Stimulated activated naive CD4-positive, alpha-beta T cell (primary cell): ENCODE measurements around the gene GNAI1.

Experiments used
- DNase-seq, 6 experiments: peaks; one replicate each; lab custom pipeline; 2025; lab: John Stamatoyannopoulos, UW

The GNAI1 gene

GRCh38 chr7:80134536-80135308, at the start of gene GNAI1:
TSS of gene GNAI1 (plus strand) at chr7:80134831. CDS start at chr7:80135161, 330 bp downstream.
- peak; percentile 14 to 59 (median 33) for DNase-seq

GRCh38 chr7:80087051-80087770, 47.4 kb upstream of the GNAI1 start:
- no peak for DNase-seq

- DNase-seq: no peak
Measured at GRCh38 chr7:80087771-80088170, 46.9 kb upstream of the GNAI1 start.

- DNase-seq: no peak
Measured at GRCh38 chr7:80088705-80089104, 45.9 kb upstream of the GNAI1 start.

GRCh38 chr7:80089366-80089765, 45.3 kb upstream of the GNAI1 start:
- no peak for DNase-seq

- DNase-seq: no peak
Measured at GRCh38 chr7:80093349-80093748, 41.3 kb upstream of the GNAI1 start.

GRCh38 chr7:80095545-80095944, 39.1 kb upstream of the GNAI1 start:
- DNase-seq: peak in 1 of 6 experiments; percentile 23

GRCh38 chr7:80097756-80098155, 36.9 kb upstream of the GNAI1 start:
- no peak for DNase-seq

- no peak for DNase-seq
Measured at GRCh38 chr7:80098795-80099194, 35.8 kb upstream of the GNAI1 start.

- DNase-seq: no peak
Measured at GRCh38 chr7:80100254-80100653, 34.4 kb upstream of the GNAI1 start.

- no peak for DNase-seq
Measured at GRCh38 chr7:80105701-80106408, 28.8 kb upstream of the GNAI1 start.

- no peak for DNase-seq
Measured at GRCh38 chr7:80106498-80107113, 28.0 kb upstream of the GNAI1 start.

- peak in 3 of 6 experiments; percentile 22 to 42 (median 30) for DNase-seq
Measured at GRCh38 chr7:80107278-80107677, 27.4 kb upstream of the GNAI1 start.

GRCh38 chr7:80110376-80110775, 24.3 kb upstream of the GNAI1 start:
- no peak for DNase-seq

- no peak for DNase-seq
Measured at GRCh38 chr7:80114159-80114558, 20.5 kb upstream of the GNAI1 start.

- DNase-seq: no peak
Measured at GRCh38 chr7:80124526-80125264, 9.9 kb upstream of the GNAI1 start.

- DNase-seq: no peak
Measured at GRCh38 chr7:80127412-80128160, 7.0 kb upstream of the GNAI1 start.

- DNase-seq: no peak
Measured at GRCh38 chr7:80128918-80129317, 5.7 kb upstream of the GNAI1 start.

- DNase-seq: no peak
Measured at GRCh38 chr7:80129785-80130184, 4.8 kb upstream of the GNAI1 start.

GRCh38 chr7:80131675-80132435, 2.8 kb upstream of the GNAI1 start:
- no peak for DNase-seq
